ENCODE data around the gene LPCAT3. TPM values are rescaled to one million over a fixed set of nuclear protein-coding genes. Genes with fewer than 3 reads are reported as not detected.

The LPCAT3 gene
- total and polyA plus RNA-seq, 2 of the 4 experiments (the other 2 are of a cell fraction): 7.0 to 18.6 TPM

GRCh38 chr12:6929466-6930452 is 88.5 kb downstream of the LPCAT3 start (continued):
- no peak for TF ChIP-seq MAFK (IDR thresholded peaks at IDR 0.05; ENCODE audit: low read depth, low read length)

GRCh38 chr12:6928703-6929407 is 89.4 kb downstream of the LPCAT3 start:
- Histone ChIP-seq H3K56ac (ENCODE audit: extremely low read depth, insufficient read depth, low read length) (peak overlapping the region; percentile 76), H2BK20ac (ENCODE audit: low read depth, low read length) (no peak overlapping the region), H4K20me1 (ENCODE audit: insufficient read depth, low read length) (peaks cover 50% of the 10 kb centered on the region), H3K14ac (replicated peaks; ENCODE audit: low read depth, low read length) (peak overlapping the region; percentile 91), H2AK5ac (ENCODE audit: low read depth, low read length) (peak overlapping the region; percentile 51), H3K18ac (ENCODE audit: low read depth, low read length) (peak overlapping the region; percentile 0; the same call in 1 of the 2 replicates), H3K4ac (ENCODE audit: low read depth, low read length) (peak overlapping the region; percentile 83), H4K8ac (ENCODE audit: low read depth in 2 of 2, low read length in 2 of 2) (peak overlapping the region in 1 of 2 experiments; percentile 54; a peak in 2 of 4 replicates), H3K23ac (ENCODE audit: low read depth, low read length) (peak overlapping the region; percentile 96), H3K4me3 (ENCODE audit: insufficient read depth, low read depth, low read length) (peak overlapping the region; percentile 93), H3K27ac (ENCODE audit: insufficient read depth, low read length) (peak overlapping the region; percentile 95), H3K27me3 (ENCODE audit: control insufficient read depth, insufficient read depth, low read length) (no peaks in the 10 kb centered on the region), H3K9me1 (ENCODE audit: insufficient read depth, low read length) (peaks cover 12% of the 10 kb centered on the region), H3K4me1 (ENCODE audit: control insufficient read depth, insufficient read depth, low read length) (peaks cover 31% of the 10 kb centered on the region), H3K4me2 (ENCODE audit: low read depth, low read length) (peak overlapping the region; percentile 98), H2BK15ac (ENCODE audit: low read depth, low read length) (no peak overlapping the region), H4K91ac (ENCODE audit: insufficient read depth, low read depth, low read length) (no peak overlapping the region; the same call in 1 of the 2 replicates), H3K79me1 (ENCODE audit: low read depth in 1 of 2, low read length in 2 of 2) (peaks cover 11 to 57% of the 10 kb centered on the region in 2 experiments; a peak in 3 of 4 replicates), H3K36me3 (ENCODE audit: control insufficient read depth, insufficient read depth, low read length) (peaks cover 9% of the 10 kb centered on the region), H2BK5ac (ENCODE audit: low read depth, low read length, poor library complexity, severe bottlenecking) (peak overlapping the region; percentile 89), H4K5ac (ENCODE audit: low read depth, low read length) (peak overlapping the region; percentile 49), H2BK120ac (ENCODE audit: low read depth, low read length) (no peak overlapping the region; the same call in 1 of the 2 replicates), H3K9me3 (ENCODE audit: control insufficient read depth, insufficient read depth, low read length) (no peaks in the 10 kb centered on the region), H2AFZ (replicated peaks; ENCODE audit: low read length, poor library complexity) (peak overlapping the region; percentile 59), H3K9ac (ENCODE audit: low read depth, low read length) (peak overlapping the region; percentile 76), H2AK9ac (replicated peaks; ENCODE audit: low read depth, low read length, poor library complexity) (peak overlapping the region; percentile 94)
- WGBS, 2 experiments (ENCODE audit: extremely low coverage in 2 of 2, insufficient read length in 1 of 2): 4% methylated on average over 9 of the region's 19 CpGs; no CpG with 5 or more reads in 1 of the 2 experiments
- ATAC-seq (ENCODE audit: low read depth) (no peak), DNase-seq (no peak)
- TF ChIP-seq CEBPB (IDR thresholded peaks at IDR 0.05; ENCODE audit: low read depth, low read length) (peak; percentile 38; the same call in 1 of the 2 replicates), MAZ (IDR thresholded peaks at IDR 0.05; ENCODE audit: borderline replicate concordance, low read depth, low read length) (no peak)
- dilution Hi-C loops (cut with HindIII; ENCODE audit: low sequenced_read_pairs, unreplicated experiment): no loop called here
- intact Hi-C loops (cut with micrococcal nuclease): no loop called here
- ChIA-PET POLR2A (ENCODE audit: unreplicated experiment) (interaction anchor here (0.6 kb wide), 2 partner anchors 15 to 33 kb away, joined by 3 read pairs; partner anchors contain the start of genes C12orf57 and RNU7-1), CTCF (interaction anchor here (0.6 to 1.0 kb wide), 2 partner anchors 56 to 873 kb away, joined by 3 read pairs; partner anchors contain the start of gene SPSB2)
- no TSS peak for BruUV-seq (replicated peaks)
- in situ Hi-C loops (cut with MboI; ENCODE audit: low sequenced_read_pairs): no loop called here

Measured in IMR-90 (cell line).